Esophagus muscularis mucosa (tissue), 4 donors: ENCODE data around the gene NISCH. TPM values are rescaled to one million over a fixed set of nuclear protein-coding genes. Genes with fewer than 3 reads are reported as not detected.

Source experiments
- DNase-seq: peaks from one replicate; pipeline ENCODE4 v3.0.0-alpha.2; 2017; ENCODE audit errors: extremely low spot score
- H3K27ac ChIP-seq, 4 donors: fragments of 200-600 bp; sonication (generic); replicated peaks in 1 of 4; 1 replicate in 3 of 4; 2 replicates in 1 of 4; pipeline ENCODE4 v1.5.1; 2016 to 2019; ENCODE audit warnings: mild to moderate bottlenecking in 1 of 4
- H3K27me3 ChIP-seq, 4 donors: fragments of 200-600 bp; sonication (generic); one replicate each; pipeline versions ENCODE4 v1.5.1 to v1.6.0; 2016 to 2019
- H3K36me3 ChIP-seq, 4 donors: fragments of 200-600 bp; sonication (generic); one replicate each; pipeline ENCODE4 v1.5.1; 2016 to 2019
- H3K4me1 ChIP-seq, 4 donors: fragments of 200-600 bp; sonication (generic); one replicate each; pipeline ENCODE4 v1.5.1; 2016 to 2019
- H3K4me3 ChIP-seq, 4 donors: fragments of 200-600 bp; sonication (generic); 1 replicate in 2 of 4; 2 replicates in 2 of 4; pipeline ENCODE4 v1.5.1; 2016 to 2019; ENCODE audit warnings: mild to moderate bottlenecking in 4 of 4, moderate library complexity in 1 of 4
- H3K9me3 ChIP-seq, 4 donors: fragments of 200-600 bp; sonication (generic); 1 replicate in 3 of 4; 2 replicates in 1 of 4; pipeline ENCODE4 v1.5.1; 2016 to 2019
- CTCF ChIP-seq, 3 experiments: fragments of 200-600 bp in 2 of 3; fragments of 450-650 bp in 1 of 3; sonication (generic) in 2 of 3; IDR thresholded peaks; one replicate each; pipeline ENCODE4 v1.5.1; 2017 to 2019; ENCODE audit warnings: antibody characterized with exemption in 3 of 3, mild to moderate bottlenecking in 2 of 3, moderate library complexity in 1 of 3
- EP300 ChIP-seq: sonication (generic); formaldehyde crosslinking; IDR thresholded peaks from one replicate; pipeline ENCODE4 v1.6.1; 2017; ENCODE audit warnings: antibody characterized with exemption
- POLR2A ChIP-seq: fragments of 450-650 bp; IDR thresholded peaks from one replicate; pipeline ENCODE4 v1.6.1; 2017; ENCODE audit warnings: antibody characterized with exemption, moderate library complexity, mild to moderate bottlenecking, low read depth
- POLR2AphosphoS5 ChIP-seq, 2 donors: sonication (generic); formaldehyde crosslinking; IDR thresholded peaks; one replicate each; pipeline ENCODE4 v1.6.1; 2017; ENCODE audit warnings: antibody characterized with exemption in 2 of 2
- WGBS: methylation state at CpG from one replicate; pipeline ENCODE4 v1.1.5; 2018; 5-methylcytosine and 5-hydroxymethylcytosine counted together
- intact Hi-C: fragments of 100-400 bp; cut with DNase I; formaldehyde crosslinking; loops from one replicate; pipeline ENCODE4 v1.15.1; 2023
- total RNA-seq, 4 donors: library from RNA; depleted of rRNA; stranded (reverse); fragments of >200 nt; gene quantifications; one replicate each; pipeline versions ENCODE4 v1.1.0 to v1.2.1, GENCODE V29; 2016

NISCH gene
- total RNA-seq, 4 donors from 2014 or later = 71.9 to 110 (median 88.0) TPM

- Histone ChIP-seq H3K27me3 (no peaks in the 10 kb centered on the region), H3K4me3 (no peak overlapping the region), H3K4me1 (peaks cover 23 to 37% (median 28%) of the 10 kb centered on the region in 4 donors), H3K27ac (no peak overlapping the region), H3K9me3 (no peaks in the 10 kb centered on the region), H3K36me3 (peaks cover 0 to 14% (median 0%) of the 10 kb centered on the region in 4 donors)
- intact Hi-C loops = loop anchor here (2.0 kb wide), 1 partner anchor 33 kb away; no protein-coding TSS in a partner anchor
- 86% methylated on average over 1 of the region's 4 CpGs for WGBS
- no peak for DNase-seq
- TF ChIP-seq POLR2AphosphoS5 (IDR thresholded peaks at IDR 0.05) = no peak
- TF ChIP-seq EP300 = no peak
- no peak for TF ChIP-seq CTCF (IDR thresholded peaks at IDR 0.05)
- TF ChIP-seq POLR2A = no peak
Measured at GRCh38 chr3:52446042-52446441, 9.4 kb upstream of the NISCH start.

- peaks cover 0 to 19% (median 0%) of the 10 kb centered on the region in 4 donors for H3K36me3 ChIP-seq
- no peaks in the 10 kb centered on the region for H3K9me3 ChIP-seq
- TF ChIP-seq POLR2A (no peak), POLR2AphosphoS5 (IDR thresholded peaks at IDR 0.05) (peak in 1 of 2 donors; percentile 19), CTCF (IDR thresholded peaks at IDR 0.05) (peak in 2 of 3 experiments; percentile 100), EP300 (no peak)
- 24% methylated on average over 9 of the region's 13 CpGs for WGBS
- peaks cover 23 to 37% (median 28%) of the 10 kb centered on the region in 4 donors for H3K4me1 ChIP-seq
- no peaks in the 10 kb centered on the region for H3K27me3 ChIP-seq
- intact Hi-C loops = loop anchor here (2.0 kb wide), 1 partner anchor 34 kb away; no protein-coding TSS in a partner anchor
- peak; percentile 93 for DNase-seq
- no peak overlapping the region for H3K4me3 ChIP-seq
- no peak overlapping the region for H3K27ac ChIP-seq
Measured at GRCh38 chr3:52446631-52447511, 8.5 kb upstream of the NISCH start.

- Histone ChIP-seq H3K27me3 (no peaks in the 10 kb centered on the region), H3K36me3 (peaks cover 0 to 24% (median 0%) of the 10 kb centered on the region in 4 donors), H3K4me3 (no peak overlapping the region), H3K4me1 (peaks cover 23 to 37% (median 26%) of the 10 kb centered on the region in 4 donors), H3K9me3 (no peaks in the 10 kb centered on the region), H3K27ac (no peak overlapping the region)
- intact Hi-C loops = loop anchor here (2.0 kb wide), 1 partner anchor 35 kb away; no protein-coding TSS in a partner anchor
- TF ChIP-seq CTCF (IDR thresholded peaks at IDR 0.05) = no peak
- TF ChIP-seq POLR2AphosphoS5 (IDR thresholded peaks at IDR 0.05) = no peak
- no peak for TF ChIP-seq POLR2A
- TF ChIP-seq EP300 = no peak
- DNase-seq = no peak
- 74% methylated on average over 11 of the region's 12 CpGs for WGBS
Measured at GRCh38 chr3:52447512-52448355, 7.7 kb upstream of the NISCH start.

- TF ChIP-seq POLR2AphosphoS5 (IDR thresholded peaks at IDR 0.05) (no peak), CTCF (IDR thresholded peaks at IDR 0.05) (no peak)
- Histone ChIP-seq H3K9me3 (no peaks in the 10 kb centered on the region), H3K27me3 (no peaks in the 10 kb centered on the region), H3K27ac (peak overlapping the region in 1 of 4 donors; percentile 27), H3K4me1 (peaks cover 25 to 40% (median 30%) of the 10 kb centered on the region in 4 donors), H3K36me3 (peaks cover 0 to 24% (median 0%) of the 10 kb centered on the region in 4 donors), H3K4me3 (no peak overlapping the region)
- DNase-seq = no peak
- WGBS = 86% methylated on average over 5 of the region's 11 CpGs
- intact Hi-C loops = no loop called here
Measured at GRCh38 chr3:52450489-52451236, 4.7 kb upstream of the NISCH start.
